ENCODE results near the gene SPSB3. TPM values are rescaled to one million over a fixed set of nuclear protein-coding genes. Genes with fewer than 3 reads are reported as not detected.

SPSB3 gene
- total and polyA plus RNA-seq, 9 of the 15 experiments (the other 6 are each of a cell fraction or from before 2014, with no cell fraction given), result 0.39 to 37.4 (median 7.1) TPM

DNA sequence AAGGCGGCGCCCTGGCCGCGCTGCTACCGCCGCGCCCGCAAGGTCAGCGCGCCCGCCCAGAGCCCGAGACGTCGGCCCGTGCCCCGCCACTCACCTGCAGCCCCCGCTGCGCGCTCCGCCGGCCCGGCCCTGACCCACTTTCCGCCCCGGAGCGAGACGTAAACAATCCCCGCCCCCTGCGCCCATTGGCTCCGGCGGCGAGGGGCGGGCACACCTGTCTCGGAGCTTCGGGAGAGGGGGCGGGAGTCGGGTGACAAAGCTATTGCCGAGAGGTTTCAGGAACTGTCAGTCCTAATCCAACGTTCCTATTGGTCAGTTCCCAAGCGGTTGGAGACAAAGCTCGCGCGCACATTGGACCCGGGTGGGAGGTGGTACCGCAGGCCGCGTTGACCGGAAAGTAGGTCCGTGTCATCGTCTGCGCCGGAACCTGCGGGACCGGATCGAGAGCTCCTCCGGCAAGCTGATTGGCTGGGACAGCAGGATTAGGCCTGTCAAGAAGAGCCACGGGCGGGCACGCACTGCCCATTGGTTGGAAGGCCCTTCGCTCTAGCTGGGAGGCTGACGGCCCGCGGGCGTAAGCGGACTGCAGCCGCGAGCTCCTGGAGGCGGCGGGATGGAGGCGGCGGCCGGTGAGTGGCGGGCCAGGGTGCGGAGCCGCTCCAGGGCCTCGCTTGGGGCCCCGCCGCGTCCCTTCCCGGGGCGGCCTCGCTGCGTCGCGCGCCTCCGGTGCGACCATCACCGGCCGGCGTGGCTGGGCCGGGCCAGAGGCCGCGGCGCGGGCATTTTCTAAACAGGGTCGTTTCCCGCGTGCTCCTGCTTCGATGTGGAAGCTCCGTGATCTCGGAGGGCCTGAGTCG, at the start of gene SPSB3, which contains the start of gene NUBP2 (continued):
- no peak for TF ChIP-seq RBM22 (IDR thresholded peaks at IDR 0.05; ENCODE audit: low read depth, low read length, poor library complexity, severe bottlenecking)
- peak; percentile 96 for TF ChIP-seq SP1 (CRISPR knock-in tag; IDR thresholded peaks at IDR 0.05)
- TF ChIP-seq ZNF507 (tag; conservative IDR thresholded peaks at IDR 0.05), result no peak
- TF ChIP-seq MECOM (CRISPR knock-in tag; IDR thresholded peaks at IDR 0.05), result no peak
- TF ChIP-seq, protein P1, sequence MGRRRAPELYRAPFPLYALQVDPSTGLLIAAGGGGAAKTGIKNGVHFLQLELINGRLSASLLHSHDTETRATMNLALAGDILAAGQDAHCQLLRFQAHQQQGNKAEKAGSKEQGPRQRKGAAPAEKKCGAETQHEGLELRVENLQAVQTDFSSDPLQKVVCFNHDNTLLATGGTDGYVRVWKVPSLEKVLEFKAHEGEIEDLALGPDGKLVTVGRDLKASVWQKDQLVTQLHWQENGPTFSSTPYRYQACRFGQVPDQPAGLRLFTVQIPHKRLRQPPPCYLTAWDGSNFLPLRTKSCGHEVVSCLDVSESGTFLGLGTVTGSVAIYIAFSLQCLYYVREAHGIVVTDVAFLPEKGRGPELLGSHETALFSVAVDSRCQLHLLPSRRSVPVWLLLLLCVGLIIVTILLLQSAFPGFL (CRISPR knock-in tag; IDR thresholded peaks at IDR 0.05), result no peak
- peak; percentile 70 for TF ChIP-seq RBBP5 (IDR thresholded peaks at IDR 0.05; ENCODE audit: borderline replicate concordance, insufficient read depth, low read length, poor library complexity, severe bottlenecking)
- TF ChIP-seq SREBF2 (CRISPR knock-in tag; IDR thresholded peaks at IDR 0.05), result no peak
- no peak for TF ChIP-seq BRD4 (IDR thresholded peaks at IDR 0.05)
- TF ChIP-seq BCL6 (CRISPR knock-in tag; IDR thresholded peaks at IDR 0.05), result no peak
- no peak for TF ChIP-seq HNRNPH1 (optimal IDR thresholded peaks at IDR 0.05; ENCODE audit: low read depth, low read length)
- TF ChIP-seq TBP (optimal IDR thresholded peaks at IDR 0.05; ENCODE audit: low read depth, low read length), result peak; percentile 53
- 0 out of 4 replicates have a peak, but pooled peaks of 1 of the 2 experiments have one; percentile 33 for TF ChIP-seq TEAD1 (CRISPR knock-in tag; IDR thresholded peaks at IDR 0.05)
- TF ChIP-seq, protein P2, sequence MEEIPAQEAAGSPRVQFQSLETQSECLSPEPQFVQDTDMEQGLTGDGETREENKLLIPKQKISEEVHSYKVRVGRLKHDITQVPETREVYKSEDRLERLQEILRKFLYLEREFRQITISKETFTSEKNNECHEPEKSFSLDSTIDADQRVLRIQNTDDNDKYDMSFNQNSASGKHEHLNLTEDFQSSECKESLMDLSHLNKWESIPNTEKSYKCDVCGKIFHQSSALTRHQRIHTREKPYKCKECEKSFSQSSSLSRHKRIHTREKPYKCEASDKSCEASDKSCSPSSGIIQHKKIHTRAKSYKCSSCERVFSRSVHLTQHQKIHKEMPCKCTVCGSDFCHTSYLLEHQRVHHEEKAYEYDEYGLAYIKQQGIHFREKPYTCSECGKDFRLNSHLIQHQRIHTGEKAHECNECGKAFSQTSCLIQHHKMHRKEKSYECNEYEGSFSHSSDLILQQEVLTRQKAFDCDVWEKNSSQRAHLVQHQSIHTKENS (CRISPR knock-in tag; IDR thresholded peaks at IDR 0.05), result no peak
- TF ChIP-seq, protein P3, sequence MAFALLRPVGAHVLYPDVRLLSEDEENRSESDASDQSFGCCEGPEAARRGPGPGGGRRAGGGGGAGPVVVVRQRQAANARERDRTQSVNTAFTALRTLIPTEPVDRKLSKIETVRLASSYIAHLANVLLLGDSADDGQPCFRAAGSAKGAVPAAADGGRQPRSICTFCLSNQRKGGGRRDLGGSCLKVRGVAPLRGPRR (CRISPR knock-in tag; IDR thresholded peaks at IDR 0.05), result no peak
- TF ChIP-seq, protein P4, sequence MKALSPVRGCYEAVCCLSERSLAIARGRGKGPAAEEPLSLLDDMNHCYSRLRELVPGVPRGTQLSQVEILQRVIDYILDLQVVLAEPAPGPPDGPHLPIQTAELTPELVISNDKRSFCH (CRISPR knock-in tag; IDR thresholded peaks at IDR 0.05), result no peak
- TF ChIP-seq, protein P4 (tag; IDR thresholded peaks at IDR 0.05), result no peak
- TF ChIP-seq MIER1 (IDR thresholded peaks at IDR 0.05; ENCODE audit: low read depth), result no peak
- TF ChIP-seq RB1 (IDR thresholded peaks at IDR 0.05; ENCODE audit: low read depth), result peak; percentile 76
- TF ChIP-seq, protein P5, sequence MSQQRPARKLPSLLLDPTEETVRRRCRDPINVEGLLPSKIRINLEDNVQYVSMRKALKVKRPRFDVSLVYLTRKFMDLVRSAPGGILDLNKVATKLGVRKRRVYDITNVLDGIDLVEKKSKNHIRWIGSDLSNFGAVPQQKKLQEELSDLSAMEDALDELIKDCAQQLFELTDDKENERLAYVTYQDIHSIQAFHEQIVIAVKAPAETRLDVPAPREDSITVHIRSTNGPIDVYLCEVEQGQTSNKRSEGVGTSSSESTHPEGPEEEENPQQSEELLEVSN (IDR thresholded peaks at IDR 0.05; ENCODE audit: borderline replicate concordance in 1 of 2, extremely low read depth in 1 of 2, insufficient read depth in 1 of 2, insufficient read length in 1 of 2, low read depth in 1 of 2, low read length in 1 of 2, poor library complexity in 1 of 2, severe bottlenecking in 1 of 2), result peak in 1 of 2 experiments; percentile 65
- TF ChIP-seq SRSF9 (IDR thresholded peaks at IDR 0.05; ENCODE audit: borderline replicate concordance, low read depth, low read length), result no peak
- TF ChIP-seq ZNF354B (CRISPR knock-in tag; IDR thresholded peaks at IDR 0.05), result no peak
- TF ChIP-seq IRF2 (CRISPR knock-in tag; IDR thresholded peaks at IDR 0.05), result no peak
- no peak for TF ChIP-seq ERF (CRISPR knock-in tag; IDR thresholded peaks at IDR 0.05)
- TF ChIP-seq SP2 (IDR thresholded peaks at IDR 0.05; ENCODE audit: extremely low read depth, low read depth, low read length, poor library complexity, severe bottlenecking), result peak; percentile 83

Measured in K562 (cell line).